ENCODE data around the gene TSPOAP1.

The TSPOAP1 gene

DNA sequence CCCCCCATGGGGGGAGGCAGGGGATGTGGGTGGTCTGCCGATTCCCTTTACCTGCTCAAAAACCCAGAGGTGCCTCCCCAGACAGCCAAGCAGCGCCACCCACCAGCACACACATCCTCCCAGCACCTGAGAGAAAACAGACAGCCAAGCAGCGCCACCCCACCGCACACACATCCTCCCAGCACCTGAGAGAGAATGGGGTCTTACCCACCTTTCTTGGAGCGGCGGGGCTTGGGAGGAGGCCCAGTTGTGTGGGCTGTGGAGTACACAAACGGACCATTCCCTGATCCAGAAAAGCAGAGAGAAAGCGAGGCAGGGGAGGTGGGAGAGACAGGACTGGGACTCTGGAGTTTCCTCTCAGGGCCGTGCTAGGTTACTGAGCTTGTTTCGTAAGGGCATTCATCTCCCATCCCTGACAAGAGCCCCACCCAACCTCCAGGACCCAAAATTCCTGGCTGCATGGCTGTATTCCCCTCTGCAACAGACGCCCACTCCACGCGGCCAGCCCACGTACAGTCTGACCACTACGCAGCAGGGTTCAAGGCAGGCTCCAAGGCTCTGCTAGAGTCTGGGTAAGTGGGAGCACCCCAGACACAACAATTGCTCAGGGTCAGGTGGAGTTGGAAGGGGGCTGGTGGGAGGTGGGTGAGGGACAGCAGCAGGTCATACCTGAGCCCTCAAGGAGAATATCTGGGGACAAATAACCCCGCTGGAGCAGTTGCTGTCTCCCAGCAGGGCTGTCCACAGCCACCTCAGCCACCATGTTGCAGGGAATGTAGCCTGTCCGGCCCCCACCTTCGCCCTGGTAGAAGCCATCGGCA, 22.3 kb downstream of the TSPOAP1 start:
- TF ChIP-seq CTCF (conservative IDR thresholded peaks at IDR 0.05) (no peak), ZFX (IDR thresholded peaks at IDR 0.05) (no peak)
- H3K27ac ChIP-seq = no peak overlapping the region

- H3K27ac ChIP-seq = no peak overlapping the region
- no peak for TF ChIP-seq CTCF (conservative IDR thresholded peaks at IDR 0.05)
- TF ChIP-seq ZFX (IDR thresholded peaks at IDR 0.05) = no peak
Measured at GRCh38 chr17:58305626-58306025, 23.0 kb downstream of the TSPOAP1 start.

GRCh38 chr17:58304750-58305486, 23.7 kb downstream of the TSPOAP1 start:
- no peak for TF ChIP-seq ZFX (IDR thresholded peaks at IDR 0.05)
- TF ChIP-seq CTCF (conservative IDR thresholded peaks at IDR 0.05) = no peak
- H3K27ac ChIP-seq = no peak overlapping the region

DNA sequence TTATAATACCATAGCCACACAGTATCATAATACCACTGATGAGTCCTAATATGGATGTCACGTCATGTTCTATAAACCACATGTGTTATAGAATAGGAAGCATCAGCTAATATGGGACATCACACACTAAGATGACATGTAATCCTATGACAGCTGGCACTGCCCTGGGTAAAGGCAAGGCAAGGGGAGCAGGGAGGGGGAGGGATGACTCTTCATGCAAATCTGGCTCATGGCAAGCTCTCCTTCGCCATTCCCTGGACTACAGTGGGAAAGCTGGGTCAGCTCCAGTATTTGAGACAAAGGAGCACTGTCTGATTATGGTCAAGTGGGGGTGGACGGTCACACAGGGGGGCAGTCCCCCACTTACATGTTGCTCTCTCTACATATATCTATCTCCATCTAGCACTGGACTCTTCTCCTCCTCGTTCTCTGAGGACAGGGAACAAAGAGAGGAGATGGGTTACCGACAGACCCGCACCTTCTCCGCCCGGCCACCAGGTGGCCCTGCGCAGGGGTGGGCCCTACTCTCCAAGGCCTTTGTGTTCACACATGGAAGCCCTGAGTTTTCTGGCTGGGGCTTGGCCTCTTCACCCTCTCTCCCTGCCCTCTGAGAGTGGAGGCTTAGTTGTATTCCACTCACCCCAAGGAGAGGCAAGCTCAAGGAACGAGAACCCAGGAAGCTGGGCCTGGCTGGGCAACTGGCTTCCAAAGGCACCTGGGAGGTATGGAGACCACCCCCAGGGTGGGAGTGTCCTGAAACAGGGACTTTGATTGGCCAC, 24.4 kb downstream of the TSPOAP1 start:
- no peak overlapping the region for H3K27ac ChIP-seq
- TF ChIP-seq CTCF (conservative IDR thresholded peaks at IDR 0.05) = peak; percentile 94
- no peak for TF ChIP-seq ZFX (IDR thresholded peaks at IDR 0.05)

GRCh38 chr17:58302919-58303585, 25.5 kb downstream of the TSPOAP1 start:
- no peak overlapping the region for H3K27ac ChIP-seq
- TF ChIP-seq ZFX (IDR thresholded peaks at IDR 0.05) (no peak), CTCF (conservative IDR thresholded peaks at IDR 0.05) (no peak)

DNA sequence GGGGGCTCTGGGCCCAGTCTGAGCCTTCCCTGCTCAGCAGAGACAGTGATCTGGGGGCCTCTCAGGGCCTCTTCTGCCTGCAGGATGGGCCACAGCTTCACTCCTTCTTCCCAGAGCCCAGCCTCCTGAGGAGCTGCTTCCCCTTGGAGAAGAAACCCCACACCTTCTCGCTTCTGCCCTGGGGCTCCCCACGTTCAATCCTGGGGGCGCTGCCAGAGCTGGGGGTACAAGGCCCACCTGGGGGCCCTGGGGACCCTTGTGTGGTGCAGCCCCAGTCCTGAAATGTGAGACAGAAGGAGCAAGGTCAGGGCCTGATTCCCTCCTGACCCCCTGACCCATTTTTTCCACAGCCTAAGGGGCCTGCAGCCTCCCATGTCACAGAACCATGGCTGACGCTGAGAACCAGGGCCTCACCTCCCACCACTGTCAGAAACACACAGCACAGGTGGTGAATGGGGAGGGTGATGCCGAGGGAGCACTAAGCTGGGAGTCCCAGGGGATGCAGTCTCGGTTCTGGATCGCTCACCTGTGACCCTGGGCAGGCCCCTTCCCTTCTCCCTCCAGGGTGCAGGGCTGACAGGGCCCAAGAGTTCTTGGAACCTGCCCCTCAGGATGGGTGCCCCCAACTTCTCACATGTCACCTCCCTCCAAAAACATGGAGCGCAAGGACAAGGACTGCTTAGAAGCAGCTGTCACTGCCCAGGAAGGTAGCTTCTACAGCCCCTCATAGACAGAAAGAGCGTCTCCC, 26.2 kb downstream of the TSPOAP1 start:
- H3K27ac ChIP-seq = no peak overlapping the region
- TF ChIP-seq ZFX (IDR thresholded peaks at IDR 0.05) = no peak
- no peak for TF ChIP-seq CTCF (conservative IDR thresholded peaks at IDR 0.05)
